A549 treated with CpdA at 1 μM for 4 hours (cell line): ENCODE data around the gene CLTCL1. TPM values are rescaled to one million over a fixed set of nuclear protein-coding genes. Genes with fewer than 3 reads are reported as not detected.

ENCODE experiments used
- total RNA-seq: library from RNA; stranded (reverse); fragments of 200-300 nt; extraction: Qiagen RNA extraction; gene quantifications from 5 replicates; pipeline ENCODE4 v1.2.3, GENCODE V29; 2022; ENCODE audit warnings: low read depth

CLTCL1 gene
- total RNA-seq, result 3.5 to 5.8 TPM (median 5.4 TPM) in 5 replicates

GRCh38 chr22:19291580-19292457, at the start of gene CLTCL1:
Gene CLTCL1 (minus strand): TSS chr22:19291719. CDS start chr22:19291641, 78 bp downstream.

GRCh38 chr22:19178657-19179496, 112.6 kb downstream of the CLTCL1 start, which contains the start of gene SLC25A1:
Gene SLC25A1 (minus strand): TSS chr22:19178736. CDS start chr22:19178673, 63 bp downstream.

GRCh38 chr22:19149991-19150390, 141.5 kb downstream of the CLTCL1 start, which contains the start of gene GSC2:
Gene GSC2 (minus strand): TSS chr22:19150292. CDS start chr22:19150283, 9 bp downstream.

GRCh38 chr22:19130959-19131684, 160.4 kb downstream of the CLTCL1 start, which contains the start of gene TSSK2:
Gene TSSK2 (plus strand): TSS chr22:19131308. CDS start chr22:19131400, 92 bp downstream.

Other genes starting within 250 kb of the CLTCL1 start
- gene DGCR2, start 169.3 kb downstream of the CLTCL1 start, total RNA-seq, result 17.7 to 22.9 TPM (median 18.4 TPM) in 5 replicates
- gene TSSK2, start 160.4 kb downstream of the CLTCL1 start, total RNA-seq, result not detected in 5 replicates
- gene ESS2, start 147.1 kb downstream of the CLTCL1 start, total RNA-seq, result 9.6 to 13.8 TPM (median 12.7 TPM) in 5 replicates
- not detected in 5 replicates for gene GSC2, start 141.4 kb downstream of the CLTCL1 start, total RNA-seq
- gene SLC25A1, start 113.0 kb downstream of the CLTCL1 start, total RNA-seq, result 47.4 to 62.4 TPM (median 59.4 TPM) in 5 replicates
- gene HIRA, start 140.0 kb upstream of the CLTCL1 start, total RNA-seq, result 19.8 to 25.1 TPM (median 24.4 TPM) in 5 replicates
- gene MRPL40, start 140.8 kb upstream of the CLTCL1 start, total RNA-seq, result 38.2 to 47.5 TPM (median 47.0 TPM) in 5 replicates
- gene C22orf39, start 156.0 kb upstream of the CLTCL1 start, total RNA-seq, result 11.7 to 16.0 TPM (median 14.3 TPM) in 5 replicates
- 93.2 to 102 TPM (median 100 TPM) in 5 replicates for gene UFD1, start 187.5 kb upstream of the CLTCL1 start, total RNA-seq
- gene CDC45, start 188.2 kb upstream of the CLTCL1 start, total RNA-seq, result 24.1 to 27.9 TPM (median 24.8 TPM) in 5 replicates
- gene CLDN5, start 232.7 kb upstream of the CLTCL1 start, total RNA-seq, result not detected in 5 replicates